GM23248 (cell line): ENCODE results near the gene HSF2BP. TPM values are rescaled to one million over a fixed set of nuclear protein-coding genes. Genes with fewer than 3 reads are reported as not detected.
"Not testable (repeated sequence)": the region's sequence is repeated elsewhere in the genome, so short reads cannot be mapped to it uniquely, and the experiment has no call there.

Experiments
- DNase-seq: peaks from one replicate; pipeline ENCODE4 v3.0.0-alpha.2; 2015
- H2AFZ ChIP-seq: fragments of 200-600 bp; sonication (generic); 2 replicates; pipeline ENCODE4 v1.6.1; 2016; ENCODE audit warnings: antibody characterized with exemption
- H3F3A ChIP-seq: fragments of 200-600 bp; sonication (generic); 2 replicates; pipeline ENCODE4 v1.6.1; 2016; ENCODE audit warnings: mild to moderate bottlenecking, antibody characterized with exemption, mixed run types; ENCODE audit not compliant: insufficient read depth
- H3K27ac ChIP-seq: fragments of 200-600 bp; sonication (generic); 2 replicates; pipeline ENCODE4 v1.5.1; 2016; ENCODE audit warnings: mild to moderate bottlenecking
- H3K27me3 ChIP-seq: fragments of 200-600 bp; sonication (generic); replicated peaks from 2 replicates; pipeline ENCODE4 v1.6.1; 2016; ENCODE audit warnings: mild to moderate bottlenecking; ENCODE audit not compliant: insufficient read depth
- H3K36me3 ChIP-seq: fragments of 200-600 bp; sonication (generic); 2 replicates; pipeline ENCODE4 v1.6.1; 2016; ENCODE audit warnings: low read depth, mild to moderate bottlenecking
- H3K4me1 ChIP-seq: fragments of 200-600 bp; sonication (generic); 2 replicates; pipeline ENCODE4 v1.6.1; 2016; ENCODE audit warnings: mild to moderate bottlenecking; ENCODE audit not compliant: insufficient read depth
- H3K4me2 ChIP-seq: fragments of 200-600 bp; sonication (generic); one replicate; pipeline ENCODE4 v1.6.1; 2016; ENCODE audit warnings: mild to moderate bottlenecking; ENCODE audit not compliant: unreplicated experiment
- H3K4me3 ChIP-seq: fragments of 200-600 bp; sonication (generic); 2 replicates; pipeline ENCODE4 v1.5.1; 2016; ENCODE audit warnings: mild to moderate bottlenecking
- H3K79me2 ChIP-seq: fragments of 200-600 bp; sonication (generic); 2 replicates; pipeline ENCODE4 v1.6.1; 2016; ENCODE audit warnings: mild to moderate bottlenecking; ENCODE audit not compliant: insufficient read depth
- H3K9ac ChIP-seq: fragments of 200-600 bp; sonication (generic); 2 replicates; pipeline ENCODE4 v1.6.1; 2016; ENCODE audit warnings: mild to moderate bottlenecking
- H3K9me2 ChIP-seq: fragments of 200-600 bp; sonication (generic); 2 replicates; pipeline ENCODE4 v1.6.1; 2016; ENCODE audit warnings: mixed run types, mild to moderate bottlenecking, moderate library complexity; ENCODE audit not compliant: insufficient read depth
- H3K9me3 ChIP-seq: fragments of 200-600 bp; sonication (generic); one replicate; pipeline ENCODE4 v1.6.1; 2017; ENCODE audit warnings: low read depth
- H4K20me1 ChIP-seq: fragments of 200-600 bp; sonication (generic); 2 replicates; pipeline ENCODE4 v1.6.0; 2016; ENCODE audit not compliant: insufficient read depth
- EZH2 ChIP-seq: fragments of 200-600 bp; sonication (generic); IDR thresholded peaks from 2 replicates; pipeline ENCODE4 v1.6.1; 2018; ENCODE audit warnings: antibody characterized with exemption, mild to moderate bottlenecking; ENCODE audit not compliant: insufficient read depth, poor library complexity, severe bottlenecking
- EZH2phosphoT487 ChIP-seq: fragments of 200-600 bp; sonication (generic); IDR thresholded peaks from 2 replicates; pipeline ENCODE4 v1.6.1; 2018; ENCODE audit warnings: antibody characterized with exemption, moderate library complexity, mild to moderate bottlenecking, low read depth; ENCODE audit not compliant: insufficient read depth
- WGBS, 2 experiments: methylation state at CpG; one replicate each; pipeline ENCODE4 v1.1.6; 2015 to 2017; ENCODE audit warnings: low lambda C conversion rate in 2 of 2, low coverage in 1 of 2; ENCODE audit errors: missing lambda C conversion rate in 2 of 2; 5-methylcytosine and 5-hydroxymethylcytosine counted together
- in situ Hi-C: fragments of 300-500 bp; cut with MboI; formaldehyde crosslinking; loops from 2 replicates; pipeline ENCODE4 v1.15.0; 2020
- polyA plus RNA-seq: library from polyadenylated mRNA; unstranded; fragments of >200 nt; fragmentation: Nextera tagmentation; extraction: Ambion mirVana; gene quantifications from 2 replicates; pipeline ENCODE4 v1.2.1, GENCODE V29; 2016
- total RNA-seq: library from RNA; depleted of rRNA; stranded (reverse); fragments of >200 nt; shearing (Covaris generic); gene quantifications from 2 replicates; pipeline ENCODE4 v1.2.3, GENCODE V29; 2014

HSF2BP gene
- total and polyA plus RNA-seq, 2 experiments from 2014 or later, result 1.6 to 4.8 TPM

DNA sequence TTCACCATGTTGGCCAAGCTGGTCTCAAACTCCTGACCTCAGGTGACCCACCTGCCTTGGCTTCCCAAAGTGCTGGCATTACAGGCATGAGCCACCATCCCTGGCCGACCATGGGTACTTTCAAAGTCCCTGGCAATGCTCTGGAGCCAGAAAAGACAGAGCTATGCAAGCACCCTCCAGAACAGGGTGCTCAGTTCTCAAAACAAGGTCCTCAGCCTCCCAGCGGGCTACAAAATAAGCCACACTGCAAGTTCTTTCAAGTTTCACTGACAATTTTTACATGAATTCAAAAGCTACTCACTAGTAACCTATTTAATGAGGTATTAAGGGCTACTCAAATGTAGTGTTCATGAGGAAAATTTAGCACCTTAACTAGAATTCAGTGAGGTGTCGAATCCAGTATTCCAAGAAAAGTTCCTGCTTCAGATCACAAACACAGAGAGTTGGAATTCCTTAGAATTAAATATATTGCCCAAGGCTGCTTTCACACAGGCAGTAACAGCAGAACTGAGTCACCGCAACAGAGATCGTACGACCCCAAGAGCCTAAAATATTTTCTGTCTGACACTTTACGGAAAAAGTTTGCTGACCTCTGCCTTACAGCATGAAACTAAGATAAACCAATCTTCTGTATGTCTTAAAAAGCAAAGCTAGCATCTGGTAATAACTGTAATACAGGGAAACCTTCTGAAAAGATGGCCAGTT lies 60.7 kb downstream of the HSF2BP start:
- H3K9me3 ChIP-seq, result no peaks in the 10 kb centered on the region
- 56 to 58% methylated on average over 7 of the region's 7 CpGs for WGBS, 2 experiments
- no peaks in the 10 kb centered on the region for H3K9me2 ChIP-seq
- H3K27ac ChIP-seq, result peak overlapping the region; percentile 80
- no peak overlapping the region for H3K4me3 ChIP-seq
- no peak overlapping the region for H2AFZ ChIP-seq
- H3K9ac ChIP-seq, result 0 out of 2 replicates have a peak overlapping the region, but pooled peaks have one; percentile 4
- peaks cover 53% of the 10 kb centered on the region for H3F3A ChIP-seq
- peak overlapping the region; percentile 29 for H3K4me2 ChIP-seq
- in situ Hi-C loops, result no loop called here
- no peaks in the 10 kb centered on the region for H4K20me1 ChIP-seq
- no peaks in the 10 kb centered on the region for H3K36me3 ChIP-seq
- TF ChIP-seq EZH2phosphoT487 (no peak), EZH2 (no peak)
- H3K4me1 ChIP-seq, result peaks cover 70% of the 10 kb centered on the region
- H3K79me2 ChIP-seq, result no peaks in the 10 kb centered on the region
- no peaks in the 10 kb centered on the region for H3K27me3 ChIP-seq
- peak; percentile 73 for DNase-seq

DNA sequence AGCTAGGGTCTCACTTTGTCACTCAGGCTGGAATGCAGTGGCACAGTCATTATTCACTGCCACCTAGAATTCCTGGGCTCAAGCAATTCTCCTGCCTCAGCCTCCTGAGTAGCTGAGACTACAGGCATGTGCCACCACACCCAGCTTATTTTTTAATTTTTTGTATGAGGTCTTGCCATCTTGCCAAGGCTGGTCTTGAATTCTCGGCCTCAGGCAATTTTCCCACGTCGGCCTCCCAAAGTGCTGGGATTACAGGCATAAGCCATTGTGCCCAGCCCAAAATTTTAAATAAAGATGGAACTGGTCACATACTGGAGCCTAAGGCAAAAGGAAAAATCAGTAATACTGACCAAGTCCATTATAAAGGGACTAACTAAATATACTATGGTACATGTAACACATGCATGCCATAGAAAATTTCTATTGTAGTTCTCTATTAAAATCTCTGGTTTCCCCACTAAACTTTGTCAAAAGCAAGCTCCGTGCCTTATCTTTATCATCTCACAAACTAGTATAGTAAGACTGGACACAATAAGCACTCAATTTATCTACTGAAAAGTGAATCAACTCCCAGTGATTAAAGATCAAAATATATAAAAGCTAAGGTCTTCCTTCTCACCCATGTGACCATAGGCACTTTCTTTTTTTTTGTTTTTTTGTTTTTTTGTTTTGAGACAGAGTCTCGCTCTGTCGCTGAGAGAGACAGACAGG lies 61.6 kb downstream of the HSF2BP start:
- in situ Hi-C loops, result no loop called here
- no peaks in the 10 kb centered on the region for H3K79me2 ChIP-seq
- no peak overlapping the region for H3K4me3 ChIP-seq
- no peaks in the 10 kb centered on the region for H3K27me3 ChIP-seq
- WGBS, 2 experiments, result 70 to 71% methylated on average over 6 of the region's 6 CpGs
- TF ChIP-seq EZH2 (no peak), EZH2phosphoT487 (no peak)
- H3F3A ChIP-seq, result peaks cover 53% of the 10 kb centered on the region
- no peak overlapping the region for H2AFZ ChIP-seq
- peak overlapping the region; percentile 80; the same call in 1 of the 2 replicates for H3K27ac ChIP-seq
- no peaks in the 10 kb centered on the region for H3K36me3 ChIP-seq
- H3K4me2 ChIP-seq, result peak overlapping the region; percentile 29
- no peaks in the 10 kb centered on the region for H3K9me3 ChIP-seq
- H3K9ac ChIP-seq, result no peak overlapping the region
- no peak for DNase-seq
- H3K9me2 ChIP-seq, result no peaks in the 10 kb centered on the region
- peaks cover 64% of the 10 kb centered on the region for H3K4me1 ChIP-seq
- H4K20me1 ChIP-seq, result no peaks in the 10 kb centered on the region

DNA sequence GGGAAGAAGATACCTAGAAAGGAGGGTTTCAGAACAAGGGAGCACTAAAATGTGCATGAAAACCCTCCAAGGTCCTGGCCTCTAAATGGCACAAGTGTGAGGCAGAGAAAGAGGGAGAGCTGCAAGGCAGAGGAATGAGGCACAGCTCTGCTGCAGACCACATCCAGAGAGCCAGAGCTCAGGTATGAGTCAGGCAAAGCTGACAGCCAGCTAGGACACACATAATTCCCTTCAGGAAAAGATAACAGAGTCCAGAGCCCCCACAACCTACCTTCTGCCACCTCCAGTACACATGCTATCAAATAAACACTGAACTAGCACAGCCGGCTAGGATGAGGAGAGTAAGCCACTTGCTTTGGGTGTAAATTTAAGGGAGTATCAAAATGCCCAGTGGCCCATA lies 62.2 kb downstream of the HSF2BP start:
- TF ChIP-seq EZH2phosphoT487 (no peak), EZH2 (no peak)
- DNase-seq, result peak; percentile 89
- 81 to 86% methylated on average over 1 of the region's 1 CpG for WGBS, 2 experiments
- in situ Hi-C loops, result no loop called here
- H3K79me2 ChIP-seq, result no peaks in the 10 kb centered on the region
- no peaks in the 10 kb centered on the region for H3K27me3 ChIP-seq
- peak overlapping the region; percentile 5 for H3K4me2 ChIP-seq
- no peaks in the 10 kb centered on the region for H3K9me3 ChIP-seq
- H3K27ac ChIP-seq, result peak overlapping the region; percentile 13; the same call in 1 of the 2 replicates
- no peak overlapping the region for H3K4me3 ChIP-seq
- no peaks in the 10 kb centered on the region for H3K9me2 ChIP-seq
- no peaks in the 10 kb centered on the region for H4K20me1 ChIP-seq
- peaks cover 53% of the 10 kb centered on the region for H3F3A ChIP-seq
- no peak overlapping the region for H3K9ac ChIP-seq
- H3K36me3 ChIP-seq, result no peaks in the 10 kb centered on the region
- H3K4me1 ChIP-seq, result peaks cover 58% of the 10 kb centered on the region
- no peak overlapping the region for H2AFZ ChIP-seq

DNA sequence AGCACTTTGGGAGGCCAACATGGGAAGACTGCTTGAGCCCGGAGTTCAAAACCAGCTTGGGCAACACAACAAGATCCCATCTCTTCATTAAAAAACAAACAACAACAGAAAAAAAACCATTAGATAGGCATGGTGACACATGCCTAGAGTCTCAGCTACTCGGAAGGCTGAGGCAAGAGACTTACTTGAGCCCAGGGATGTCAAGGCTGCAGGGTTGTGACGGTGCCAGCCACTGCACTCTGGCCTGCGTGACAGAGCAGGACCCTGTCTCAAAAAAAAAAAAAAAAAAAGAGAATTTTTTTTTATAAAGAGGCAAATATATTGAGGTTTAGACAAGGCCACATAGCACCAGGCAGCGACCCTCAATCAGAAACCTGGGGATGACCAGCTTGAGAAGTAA lies 62.7 kb downstream of the HSF2BP start:
- no peak overlapping the region for H3K4me3 ChIP-seq
- no peak overlapping the region for H3K4me2 ChIP-seq
- WGBS, 2 experiments, result 96 to 97% methylated on average over 5 of the region's 5 CpGs
- H3K9ac ChIP-seq, result no peak overlapping the region
- no peaks in the 10 kb centered on the region for H3K9me2 ChIP-seq
- no peak overlapping the region for H2AFZ ChIP-seq
- no peak for TF ChIP-seq EZH2
- TF ChIP-seq EZH2phosphoT487, result no peak
- peaks cover 56% of the 10 kb centered on the region for H3K4me1 ChIP-seq
- H4K20me1 ChIP-seq, result no peaks in the 10 kb centered on the region
- H3F3A ChIP-seq, result peaks cover 49% of the 10 kb centered on the region
- no peaks in the 10 kb centered on the region for H3K79me2 ChIP-seq
- no peaks in the 10 kb centered on the region for H3K9me3 ChIP-seq
- H3K27me3 ChIP-seq, result no peaks in the 10 kb centered on the region
- no peak for DNase-seq
- no peaks in the 10 kb centered on the region for H3K36me3 ChIP-seq
- peak overlapping the region; percentile 13; the same call in 1 of the 2 replicates for H3K27ac ChIP-seq
- in situ Hi-C loops, result no loop called here

DNA sequence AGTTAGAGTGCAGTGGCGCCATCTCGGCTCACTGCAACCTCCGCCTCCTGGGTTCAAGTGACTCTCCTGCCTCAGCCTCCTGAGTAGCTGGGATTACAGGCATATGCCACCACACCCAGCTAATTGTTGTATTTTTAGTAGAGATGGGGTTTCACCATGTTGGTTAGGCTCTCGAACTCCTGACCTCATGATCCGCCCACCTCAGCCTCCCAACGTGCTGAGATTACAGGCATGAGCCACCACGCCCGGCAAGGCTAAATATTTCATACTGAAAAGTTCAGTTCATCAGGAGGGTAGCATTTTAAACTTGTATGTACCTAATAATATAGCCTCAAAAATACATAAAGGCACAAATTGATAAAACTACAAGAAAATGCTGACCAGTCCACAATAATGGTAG lies 63.5 kb downstream of the HSF2BP start:
- Histone ChIP-seq H3F3A (peaks cover 41% of the 10 kb centered on the region), H3K4me1 (peaks cover 53% of the 10 kb centered on the region)
- 92 to 94% methylated on average over 8 of the region's 8 CpGs for WGBS, 2 experiments
- H3K27me3 ChIP-seq, H3K27ac ChIP-seq, H4K20me1 ChIP-seq, H3K9me2 ChIP-seq, in situ Hi-C loops, H2AFZ ChIP-seq, DNase-seq, H3K36me3 ChIP-seq, H3K9me3 ChIP-seq, H3K9ac ChIP-seq, H3K4me3 ChIP-seq, H3K79me2 ChIP-seq, H3K4me2 ChIP-seq: not testable (repeated sequence)
